Kidney (tissue), 14 donors: ENCODE data around the gene TRIO. TPM values are rescaled to one million over a fixed set of nuclear protein-coding genes. Genes with fewer than 3 reads are reported as not detected.

Experiments
- DNase-seq, 5 donors: peaks; one replicate each; pipeline ENCODE4 v3.0.0-alpha.2; 2013 to 2020
- FAIRE-seq: peaks from 2 replicates; lab custom pipeline; 2012; peaks lifted over from hg19 to GRCh38; lab: Jason Lieb, UNC
- H3K27ac ChIP-seq, 2 donors: one replicate each; pipeline ENCODE4 v1.7.0; 2013; ENCODE audit warnings: low read depth in 2 of 2, low read length in 2 of 2, inconsistent platforms in 1 of 2
- H3K27me3 ChIP-seq: one replicate; pipeline ENCODE4 v1.7.1; 2013; ENCODE audit warnings: low read length, inconsistent platforms; ENCODE audit not compliant: control insufficient read depth, insufficient read depth
- H3K36me3 ChIP-seq, 3 donors: one replicate each; pipeline versions ENCODE4 v1.7.0 to v1.7.1; 2013; ENCODE audit warnings: low read length in 3 of 3, control low read depth in 1 of 3, inconsistent platforms in 1 of 3; ENCODE audit not compliant: insufficient read depth in 3 of 3, control insufficient read depth in 2 of 3
- H3K4me1 ChIP-seq, 3 donors: one replicate each; pipeline versions ENCODE4 v1.7.0 to v1.7.1; 2013; ENCODE audit warnings: low read length in 3 of 3, inconsistent platforms in 1 of 3, low read depth in 1 of 3; ENCODE audit not compliant: control insufficient read depth in 2 of 3, insufficient read depth in 2 of 3
- H3K4me3 ChIP-seq, 3 donors: one replicate each; pipeline versions ENCODE4 v1.7.0 to v1.8.1; 2013; ENCODE audit warnings: low read length in 3 of 3, control low read depth in 1 of 3, inconsistent platforms in 1 of 3
- H3K9ac ChIP-seq, 3 donors: one replicate each; pipeline versions ENCODE4 v1.7.0 to v1.7.1; 2013; ENCODE audit warnings: low read length in 3 of 3, control low read depth in 1 of 3, inconsistent platforms in 1 of 3
- H3K9me3 ChIP-seq, 3 donors: one replicate each; pipeline versions ENCODE4 v1.7.0 to v1.7.1; 2013; ENCODE audit warnings: low read length in 3 of 3, control low read depth in 1 of 3, inconsistent platforms in 1 of 3; ENCODE audit not compliant: control insufficient read depth in 2 of 3, insufficient read depth in 1 of 3
- CTCF ChIP-seq: IDR thresholded peaks from 3 replicates; pipeline ENCODE4 v1.5.1; 2012; ENCODE audit warnings: mild to moderate bottlenecking, moderate library complexity, borderline replicate concordance; ENCODE audit not compliant: insufficient read depth; ENCODE audit errors: extremely low read depth
- intact Hi-C: fragments of 100-400 bp; cut with DNase I; formaldehyde crosslinking; loops from one replicate; pipeline ENCODE4 v1.11.1; 2022
- polyA plus RNA-seq: library from polyadenylated mRNA; stranded (reverse); fragments of 350-450 nt; fragmentation: Illumina TruSeq; extraction: RNeasy Lipid Tissue Mini Kit (QIAGEN cat#74804); gene quantifications from one replicate; pipeline ENCODE4 v1.2.3, GENCODE V29; 2014; ENCODE audit warnings: low read depth, low replicate concordance; ENCODE audit not compliant: insufficient read depth
- total RNA-seq: library from RNA; stranded (reverse); fragmentation: NEBNext Ultra II Directional; extraction: Animal tissue kit (Norgen Biotek cat#: 25700); gene quantifications from one replicate; pipeline ENCODE4 v1.2.1, GENCODE V29; 2021
- donor health status: control.
- donor health status: control.
- donor health status: control.
- donor health status: control.
- donor health status: control.
- donor health status: DM: yes; HTN: yes; CAD: no.
- donor health status: Normal renal cell carcinoma (clear cell type).

TRIO gene
- total and polyA plus RNA-seq, 2 donors from 2014 or later, result 9.5 to 149 TPM

DNA sequence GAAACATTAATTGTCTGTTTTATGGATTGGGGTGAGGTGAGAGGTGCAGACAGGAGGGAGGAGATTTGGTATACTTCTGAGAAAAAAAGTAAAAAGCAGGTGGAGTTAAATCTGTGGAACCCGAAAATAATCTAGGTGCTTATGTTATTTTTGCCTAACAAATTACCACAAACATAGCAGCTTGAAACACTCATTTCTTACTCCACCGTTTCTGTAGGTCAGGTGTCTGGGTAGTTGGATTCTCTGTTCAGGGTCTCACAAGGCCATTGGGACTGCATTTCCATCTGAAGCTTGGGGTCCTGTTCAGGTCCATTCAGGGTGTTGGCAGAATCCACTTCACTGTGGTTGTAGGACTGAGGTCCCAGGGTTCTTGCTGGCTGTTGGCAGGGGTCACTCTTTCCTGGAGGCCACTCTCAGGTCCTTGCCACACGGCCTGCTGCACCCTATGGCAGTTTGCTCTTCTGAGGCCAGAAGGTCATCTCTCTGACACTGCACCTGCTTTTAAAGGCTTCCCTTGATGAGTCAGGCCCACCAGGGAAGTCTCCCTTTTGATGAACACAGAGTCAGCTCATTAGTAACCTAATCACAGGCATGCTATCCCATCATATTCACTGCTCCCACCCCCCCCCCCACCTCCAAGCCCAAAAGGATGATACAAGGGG, 82.2 kb downstream of the TRIO start:
- H3K36me3 ChIP-seq, result no peaks in the 10 kb centered on the region
- H3K27ac ChIP-seq, result no peak overlapping the region
- H3K9me3 ChIP-seq, result no peaks in the 10 kb centered on the region
- H3K4me3 ChIP-seq, result no peak overlapping the region
- TF ChIP-seq CTCF, result no peak
- DNase-seq (no peak), FAIRE-seq (no peak)
- intact Hi-C loops, result no loop called here
- H3K27me3 ChIP-seq, result no peaks in the 10 kb centered on the region
- H3K9ac ChIP-seq, result no peak overlapping the region
- H3K4me1 ChIP-seq, result peaks cover under 1 to 16% (median 13%) of the 10 kb centered on the region in 3 donors

DNA sequence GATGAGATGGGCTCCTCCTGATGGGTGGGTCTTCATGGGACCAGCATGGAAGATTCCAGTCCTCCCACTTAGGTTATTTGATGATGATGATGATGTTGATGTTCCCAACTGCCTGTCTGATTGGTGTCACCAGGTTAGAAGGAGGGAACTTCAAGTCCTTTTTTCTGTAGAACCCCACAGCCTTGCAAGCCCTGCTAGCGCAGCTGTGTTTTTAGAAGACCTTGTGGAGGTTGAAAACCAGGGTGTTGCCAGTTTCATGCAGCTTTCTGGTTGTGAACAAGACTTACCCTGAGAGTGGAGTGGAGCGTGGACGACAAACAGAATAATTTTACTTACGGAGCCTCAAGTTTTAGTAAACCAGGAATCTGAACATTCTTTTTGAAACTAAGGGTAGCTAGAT, 83.0 kb downstream of the TRIO start:
- peaks cover 0 to 10% (median 6%) of the 10 kb centered on the region in 3 donors for H3K4me1 ChIP-seq
- H3K9me3 ChIP-seq, result no peaks in the 10 kb centered on the region
- FAIRE-seq (no peak), DNase-seq (no peak)
- H3K9ac ChIP-seq, result no peak overlapping the region
- no peak overlapping the region for H3K27ac ChIP-seq
- no peaks in the 10 kb centered on the region for H3K36me3 ChIP-seq
- intact Hi-C loops, result no loop called here
- H3K4me3 ChIP-seq, result no peak overlapping the region
- TF ChIP-seq CTCF, result no peak
- no peaks in the 10 kb centered on the region for H3K27me3 ChIP-seq

- H3K4me1 ChIP-seq, result peaks cover 0 to 6% (median 6%) of the 10 kb centered on the region in 3 donors
- TF ChIP-seq CTCF, result no peak
- DNase-seq (no peak), FAIRE-seq (no peak)
- H3K27ac ChIP-seq, result no peak overlapping the region
- no peaks in the 10 kb centered on the region for H3K27me3 ChIP-seq
- H3K9me3 ChIP-seq, result no peaks in the 10 kb centered on the region
- intact Hi-C loops, result no loop called here
- H3K4me3 ChIP-seq, result no peak overlapping the region
- no peaks in the 10 kb centered on the region for H3K36me3 ChIP-seq
- H3K9ac ChIP-seq, result no peak overlapping the region
These were observed 83.4 kb downstream of the TRIO start for GRCh38 chr5:14226554-14226953.
